Choroid plexus epithelial cell (primary cell): ENCODE results near the gene ACADVL.
A peak's percentile ranks its signal among the peaks of the same experiment; 100 is the strongest.
"Not testable (repeated sequence)": the region's sequence is repeated elsewhere in the genome, so short reads cannot be mapped to it uniquely, and the experiment has no call there.

Experiments used
- DNase-seq: peaks from one replicate; pipeline ENCODE4 v3.0.0-alpha.2; 2010; ENCODE audit warnings: low read depth
- H3K4me3 ChIP-seq: 2 replicates; pipeline ENCODE4 v1.5.1; 2011; ENCODE audit warnings: low read depth, mild to moderate bottlenecking, control low read depth, low read length, moderate library complexity
- CTCF ChIP-seq: conservative IDR thresholded peaks from 2 replicates; pipeline ENCODE4 v1.5.1; 2011; ENCODE audit warnings: low read depth, mild to moderate bottlenecking, control low read depth, inconsistent platforms, low read length, moderate library complexity

ACADVL gene

GRCh38 chr17:7219812-7220592, at the start of gene ACADVL, which contains the start of gene DLG4:
Gene ACADVL (plus strand): TSS chr17:7219938. CDS start chr17:7219985, 47 bp downstream.
Gene DLG4 (minus strand): TSS chr17:7219836.
- peak; percentile 92 for DNase-seq
- TF ChIP-seq CTCF, result no peak
- peak within 1 kb of the TSS; percentile 90 for H3K4me3 ChIP-seq

GRCh38 chr17:7172522-7173191, 47.1 kb upstream of the ACADVL start:
- not testable (repeated sequence) for H3K4me3 ChIP-seq, DNase-seq

DNA sequence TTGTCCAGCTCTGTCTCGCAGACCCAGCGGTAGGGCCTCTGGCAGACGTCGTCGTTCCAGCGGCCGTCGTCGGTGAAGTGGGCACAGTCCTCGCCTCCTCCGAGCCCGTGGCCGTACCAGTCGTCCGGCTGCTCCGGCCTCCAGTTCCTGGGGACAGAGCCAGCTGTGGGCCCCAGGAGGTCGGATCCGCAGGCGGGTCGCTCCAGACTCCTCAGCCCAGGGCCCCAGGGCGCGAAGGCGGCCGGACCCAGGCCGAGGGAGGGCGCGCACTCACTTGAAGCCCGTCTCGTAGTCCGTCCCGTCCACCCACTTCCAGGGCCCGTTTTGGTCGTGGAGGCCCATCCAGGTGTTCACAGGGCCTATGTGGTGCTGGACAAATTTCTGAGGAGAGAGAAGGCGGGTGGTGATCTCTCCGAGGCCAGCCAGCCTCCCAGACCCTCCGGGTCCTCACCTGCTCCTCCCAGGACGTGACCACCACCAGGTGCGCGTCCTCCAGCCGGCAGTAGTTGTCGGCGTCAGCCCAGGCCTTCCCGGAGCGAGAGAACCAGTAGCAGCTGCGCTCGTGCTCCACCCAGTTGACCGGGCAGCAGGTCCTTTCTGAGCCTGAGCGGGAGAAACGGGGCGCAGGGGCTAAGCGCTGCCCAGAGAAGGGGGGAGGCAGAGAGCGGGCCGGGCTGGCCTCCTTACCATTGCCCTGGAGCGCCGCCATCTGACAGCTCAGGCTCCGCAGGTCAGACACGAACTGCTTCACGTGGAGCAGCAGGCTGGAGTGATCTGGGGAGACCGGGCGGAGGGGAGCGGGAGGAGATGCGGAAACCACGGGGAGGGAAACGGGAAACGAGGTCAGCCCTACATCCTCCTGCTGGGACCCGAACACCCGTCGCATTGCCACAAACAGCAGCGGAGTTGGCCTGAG, 45.8 kb upstream of the ACADVL start:
- TF ChIP-seq CTCF, result peak; percentile 44
- peak; percentile 72 for DNase-seq
- H3K4me3 ChIP-seq, result peak overlapping the region; percentile 22

GRCh38 chr17:7174603-7175326, 45.0 kb upstream of the ACADVL start:
- peak overlapping the region; percentile 22 for H3K4me3 ChIP-seq
- no peak for TF ChIP-seq CTCF
- no peak for DNase-seq

DNA sequence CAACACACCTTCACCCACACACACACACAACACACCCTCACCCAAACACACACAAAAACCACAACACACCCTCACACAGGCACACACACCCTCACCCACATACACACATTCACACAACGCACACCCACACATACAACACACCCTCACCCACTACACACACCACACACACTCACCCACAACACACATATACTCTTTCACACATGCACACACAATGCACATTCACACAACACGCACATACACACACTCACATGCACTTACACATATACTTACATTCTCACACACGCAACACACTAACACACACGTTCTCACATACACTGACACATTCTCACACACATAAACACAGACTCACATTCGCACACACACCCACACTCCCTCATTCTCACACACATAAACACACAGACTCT, 44.4 kb upstream of the ACADVL start:
- DNase-seq, result no peak
- TF ChIP-seq CTCF, result no peak
- H3K4me3 ChIP-seq, result no peak overlapping the region

GRCh38 chr17:7176107-7176840, 43.5 kb upstream of the ACADVL start:
- no peak overlapping the region for H3K4me3 ChIP-seq
- no peak for TF ChIP-seq CTCF
- DNase-seq, result no peak
